AML-193 (cell line): Measurements from ENCODE around the gene LSM14B.

ENCODE experiments used
- DNase-seq, 2 experiments: peaks; one replicate each; lab custom pipeline; 2025; lab: John Stamatoyannopoulos, UW

Gene LSM14B

GRCh38 chr20:62183426-62184142, 61.3 kb downstream of the LSM14B start:
- peak in 1 of 2 experiments; percentile 4 for DNase-seq
